ENCODE measurements around the gene GLO1.

GLO1 gene

GRCh38 chr6:38631186-38631783 is 71.7 kb downstream of the GLO1 start:
- H3K36me3 ChIP-seq (ENCODE audit: insufficient read depth): no peaks in the 10 kb centered on the region
- no peaks in the 10 kb centered on the region for H4K20me1 ChIP-seq (ENCODE audit: insufficient read depth)
- no peaks in the 10 kb centered on the region for H3K79me2 ChIP-seq (ENCODE audit: insufficient read depth, low read depth)
- H3K27ac ChIP-seq: no peak overlapping the region
- H3K4me3 ChIP-seq (IDR thresholded peaks at IDR 0.05; ENCODE audit: insufficient read depth, low read depth, low read length): no peak overlapping the region
- no peaks in the 10 kb centered on the region for H3K4me1 ChIP-seq (ENCODE audit: low read depth, poor library complexity, severe bottlenecking)
- H3K27me3 ChIP-seq (ENCODE audit: insufficient read depth, low read depth): no peaks in the 10 kb centered on the region
- H2AFZ ChIP-seq (ENCODE audit: low read depth): no peak overlapping the region
- H3K4me2 ChIP-seq: no peak overlapping the region
- TF ChIP-seq CTCF (conservative IDR thresholded peaks at IDR 0.05; ENCODE audit: low read depth, low read length): no peak
- no peak overlapping the region for H3K9ac ChIP-seq

Measured in KMS-11 (cell line).